Stimulated activated CD4-positive, alpha-beta T cell treated with anti-CD3 and anti-CD28 coated beads, Interleukin-4, amount 100 ng/mL, for 1 hour (primary cell): ENCODE data around the gene C12orf42.

Source experiments
- DNase-seq: peaks from one replicate; pipeline ENCODE4 v3.0.0-alpha.2; 2020

The C12orf42 gene

GRCh38 chr12:103422746-103423515 lies 72.8 kb downstream of the C12orf42 start:
- DNase-seq = no peak

- DNase-seq = no peak
These were observed 73.4 kb downstream of the C12orf42 start for GRCh38 chr12:103422328-103422727.

- no peak for DNase-seq
These were observed 74.4 kb downstream of the C12orf42 start for GRCh38 chr12:103421402-103421801.

- DNase-seq = no peak
These were observed 80.1 kb downstream of the C12orf42 start for GRCh38 chr12:103415681-103416080.

- DNase-seq = no peak
These were observed 94.3 kb downstream of the C12orf42 start for GRCh38 chr12:103401421-103401820.

- no peak for DNase-seq
These were observed 95.8 kb downstream of the C12orf42 start for GRCh38 chr12:103399986-103400385.

GRCh38 chr12:103397536-103397935 lies 98.2 kb downstream of the C12orf42 start:
- DNase-seq = no peak

- no peak for DNase-seq
These were observed 103.0 kb downstream of the C12orf42 start for GRCh38 chr12:103392722-103393121.

GRCh38 chr12:103391103-103391502 lies 104.7 kb downstream of the C12orf42 start:
- DNase-seq = no peak

- no peak for DNase-seq
These were observed 108.4 kb downstream of the C12orf42 start for GRCh38 chr12:103387385-103387784.

GRCh38 chr12:103386451-103386850 lies 109.3 kb downstream of the C12orf42 start:
- no peak for DNase-seq

- DNase-seq = no peak
These were observed 112.9 kb downstream of the C12orf42 start for GRCh38 chr12:103382736-103383346.

GRCh38 chr12:103382119-103382518 lies 113.6 kb downstream of the C12orf42 start:
- DNase-seq = no peak

- DNase-seq = no peak
These were observed 116.1 kb downstream of the C12orf42 start for GRCh38 chr12:103379670-103380069.

- no peak for DNase-seq
These were observed 122.7 kb downstream of the C12orf42 start for GRCh38 chr12:103373088-103373523.

- no peak for DNase-seq
These were observed 125.8 kb downstream of the C12orf42 start for GRCh38 chr12:103369929-103370328.

- no peak for DNase-seq
These were observed 127.6 kb downstream of the C12orf42 start for GRCh38 chr12:103368167-103368566.

- no peak for DNase-seq
These were observed 141.4 kb downstream of the C12orf42 start for GRCh38 chr12:103354403-103354802.

- no peak for DNase-seq
These were observed 141.9 kb downstream of the C12orf42 start for GRCh38 chr12:103353913-103354312.

- no peak for DNase-seq
These were observed 145.7 kb downstream of the C12orf42 start for GRCh38 chr12:103350116-103350515.

- no peak for DNase-seq
These were observed 146.8 kb downstream of the C12orf42 start for GRCh38 chr12:103348935-103349334.

- DNase-seq = no peak
These were observed 158.8 kb downstream of the C12orf42 start for GRCh38 chr12:103336940-103337339.

- DNase-seq = no peak
These were observed 161.3 kb downstream of the C12orf42 start for GRCh38 chr12:103334466-103334865.

- no peak for DNase-seq
These were observed 162.1 kb downstream of the C12orf42 start for GRCh38 chr12:103333676-103334075.

- DNase-seq = no peak
These were observed 164.1 kb downstream of the C12orf42 start for GRCh38 chr12:103331643-103332042.
